Gastrocnemius medialis (tissue), 4 donors: Measurements from ENCODE around the gene NEO1. TPM values are rescaled to one million over a fixed set of nuclear protein-coding genes. Genes with fewer than 3 reads are reported as not detected.

Experiments
- ATAC-seq, 2 donors: fragments of 150-250 bp; one replicate each; pipeline ENCODE4 v1.9.1; 2016
- DNase-seq, 2 donors: peaks; one replicate each; pipeline ENCODE4 v3.0.0-alpha.2; 2019
- H3K27ac ChIP-seq, 4 donors: fragments of 200-600 bp; sonication (generic); 1 replicate in 1 of 4; 2 replicates in 3 of 4; pipeline ENCODE4 v1.5.1; 2016 to 2018; ENCODE audit warnings: mild to moderate bottlenecking in 2 of 4, moderate library complexity in 1 of 4
- H3K27me3 ChIP-seq, 3 donors: fragments of 200-600 bp; sonication (generic) in 2 of 3; 1 replicate in 1 of 3; 2 replicates in 2 of 3; pipeline versions ENCODE4 v1.5.1 to v1.6.0; 2016 to 2019; ENCODE audit warnings: mild to moderate bottlenecking in 1 of 3, moderate library complexity in 1 of 3
- H3K36me3 ChIP-seq, 2 donors: fragments of 200-600 bp; sonication (generic) in 1 of 2; one replicate each; pipeline ENCODE4 v1.5.1; 2017 to 2018
- H3K4me1 ChIP-seq, 2 donors: fragments of 200-600 bp; sonication (generic) in 1 of 2; one replicate each; pipeline ENCODE4 v1.5.1; 2016 to 2017; ENCODE audit warnings: mild to moderate bottlenecking in 2 of 2
- H3K4me3 ChIP-seq, 4 donors: fragments of 200-600 bp; sonication (generic) in 3 of 4; 1 replicate in 1 of 4; 2 replicates in 3 of 4; pipeline ENCODE4 v1.5.1; 2016 to 2019; ENCODE audit warnings: mild to moderate bottlenecking in 2 of 4
- H3K9me3 ChIP-seq, 3 donors: fragments of 200-600 bp; sonication (generic) in 2 of 3; 1 replicate in 1 of 3; 2 replicates in 2 of 3; pipeline ENCODE4 v1.5.1; 2016 to 2019
- POLR2A ChIP-seq, 2 donors: fragments of 450-650 bp; IDR thresholded peaks; one replicate each; pipeline ENCODE4 v1.6.1; 2017; ENCODE audit warnings: antibody characterized with exemption in 2 of 2, mild to moderate bottlenecking in 2 of 2, moderate library complexity in 2 of 2
- in situ Hi-C, 4 donors: fragments of 200-750 bp; cut with MboI; loops; one replicate each; pipeline versions ENCODE4 v1.15.0 to v1.8.0; 2017; ENCODE audit warnings: low sequenced_read_pairs in 4 of 4
- intact Hi-C: fragments of 100-400 bp; cut with DNase I; formaldehyde crosslinking; loops from one replicate; pipeline ENCODE4 v1.15.1; 2023; ENCODE audit warnings: low total_unique reads
- total RNA-seq, 4 donors: library from RNA; depleted of rRNA; stranded (reverse); fragments of >200 nt; gene quantifications; one replicate each; pipeline versions ENCODE4 v1.1.0 to v1.2.3, GENCODE V29; 2016
- TF ChIP-seq, protein P1 (sequence below), 5 experiments: fragments of 450-650 bp in 3 of 5; fragments of 200-600 bp in 2 of 5; sonication (generic) in 2 of 5; IDR thresholded peaks in 4 of 5; conservative IDR thresholded peaks in 1 of 5; 1 replicate in 4 of 5; 2 replicates in 1 of 5; pipeline ENCODE4 v1.5.1; 2016 to 2019; ENCODE audit warnings: antibody characterized with exemption in 5 of 5, mild to moderate bottlenecking in 3 of 5, moderate library complexity in 3 of 5

NEO1 gene
- total RNA-seq, 4 donors from 2014 or later = 13.8 to 32.0 (median 20.3) TPM

DNA sequence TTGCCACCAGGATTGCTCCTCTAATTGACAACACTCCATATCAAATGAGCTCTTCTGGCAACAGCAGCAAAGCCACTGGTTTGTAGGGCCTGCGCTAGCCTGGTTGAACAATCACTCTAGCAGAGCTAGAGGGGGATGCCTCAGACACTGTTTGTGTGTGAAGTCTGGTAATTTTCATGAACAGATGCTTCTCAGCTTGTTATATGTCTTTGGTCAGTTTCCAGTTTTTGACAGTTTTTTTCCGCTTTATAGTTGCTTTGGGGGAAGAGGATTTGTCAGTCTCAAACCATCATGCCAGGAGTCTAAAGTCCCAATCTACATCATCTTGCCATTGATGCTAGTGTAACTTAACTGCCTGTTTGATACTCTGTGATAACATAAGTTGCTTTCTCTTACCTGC, 180.5 kb downstream of the NEO1 start:
- TF ChIP-seq POLR2A (IDR thresholded peaks at IDR 0.05) = no peak
- TF ChIP-seq, protein P1, sequence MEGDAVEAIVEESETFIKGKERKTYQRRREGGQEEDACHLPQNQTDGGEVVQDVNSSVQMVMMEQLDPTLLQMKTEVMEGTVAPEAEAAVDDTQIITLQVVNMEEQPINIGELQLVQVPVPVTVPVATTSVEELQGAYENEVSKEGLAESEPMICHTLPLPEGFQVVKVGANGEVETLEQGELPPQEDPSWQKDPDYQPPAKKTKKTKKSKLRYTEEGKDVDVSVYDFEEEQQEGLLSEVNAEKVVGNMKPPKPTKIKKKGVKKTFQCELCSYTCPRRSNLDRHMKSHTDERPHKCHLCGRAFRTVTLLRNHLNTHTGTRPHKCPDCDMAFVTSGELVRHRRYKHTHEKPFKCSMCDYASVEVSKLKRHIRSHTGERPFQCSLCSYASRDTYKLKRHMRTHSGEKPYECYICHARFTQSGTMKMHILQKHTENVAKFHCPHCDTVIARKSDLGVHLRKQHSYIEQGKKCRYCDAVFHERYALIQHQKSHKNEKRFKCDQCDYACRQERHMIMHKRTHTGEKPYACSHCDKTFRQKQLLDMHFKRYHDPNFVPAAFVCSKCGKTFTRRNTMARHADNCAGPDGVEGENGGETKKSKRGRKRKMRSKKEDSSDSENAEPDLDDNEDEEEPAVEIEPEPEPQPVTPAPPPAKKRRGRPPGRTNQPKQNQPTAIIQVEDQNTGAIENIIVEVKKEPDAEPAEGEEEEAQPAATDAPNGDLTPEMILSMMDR (IDR thresholded peaks at IDR 0.05 in 4 of 5, conservative IDR thresholded peaks at IDR 0.05 in 1 of 5) = no peak
- in situ Hi-C loops = loop anchor here in 1 of 4 donors (25.0 kb wide), 1 partner anchor 445 kb away; the partner anchor contains the start of gene ADPGK
- DNase-seq (no peak), ATAC-seq (no peak)
- H3K4me3 ChIP-seq = no peak overlapping the region
- H3K27me3 ChIP-seq = no peaks in the 10 kb centered on the region
- no peak overlapping the region for H3K27ac ChIP-seq
- no peaks in the 10 kb centered on the region for H3K36me3 ChIP-seq
- H3K9me3 ChIP-seq = no peaks in the 10 kb centered on the region
- peaks cover 0 to 11% of the 10 kb centered on the region in 2 donors for H3K4me1 ChIP-seq
- intact Hi-C loops = no loop called here

DNA sequence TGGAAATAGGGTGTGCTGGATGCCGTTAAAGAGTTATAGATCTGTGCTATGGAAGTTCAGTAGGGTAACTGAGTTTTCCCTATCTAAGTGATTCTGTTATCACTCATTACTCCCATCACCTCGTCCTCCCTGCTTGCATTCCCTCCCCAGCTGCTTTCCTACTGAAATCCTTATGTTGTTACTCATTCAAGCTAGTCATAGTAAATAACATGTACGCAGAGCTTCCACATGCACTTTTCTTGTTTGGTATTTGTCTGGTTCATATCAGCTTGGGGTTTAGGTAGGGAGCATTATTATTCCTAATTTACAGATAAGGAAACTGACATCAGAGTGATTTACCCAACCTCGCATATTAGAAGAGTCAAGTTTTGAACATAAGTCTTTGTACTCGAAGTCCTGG, 181.4 kb downstream of the NEO1 start:
- Histone ChIP-seq H3K9me3 (no peaks in the 10 kb centered on the region), H3K4me1 (peaks cover 0 to 6% of the 10 kb centered on the region in 2 donors), H3K27ac (no peak overlapping the region), H3K27me3 (no peaks in the 10 kb centered on the region), H3K4me3 (no peak overlapping the region), H3K36me3 (no peaks in the 10 kb centered on the region)
- TF ChIP-seq, protein P1 (IDR thresholded peaks at IDR 0.05 in 4 of 5, conservative IDR thresholded peaks at IDR 0.05 in 1 of 5) = no peak
- TF ChIP-seq POLR2A (IDR thresholded peaks at IDR 0.05) = no peak
- no peak for ATAC-seq
- no peak for DNase-seq
- intact Hi-C loops (no loop called here), in situ Hi-C loops (loop anchor here in 1 of 4 donors (25.0 kb wide), 1 partner anchor 446 kb away; the partner anchor contains the start of gene ADPGK)

DNA sequence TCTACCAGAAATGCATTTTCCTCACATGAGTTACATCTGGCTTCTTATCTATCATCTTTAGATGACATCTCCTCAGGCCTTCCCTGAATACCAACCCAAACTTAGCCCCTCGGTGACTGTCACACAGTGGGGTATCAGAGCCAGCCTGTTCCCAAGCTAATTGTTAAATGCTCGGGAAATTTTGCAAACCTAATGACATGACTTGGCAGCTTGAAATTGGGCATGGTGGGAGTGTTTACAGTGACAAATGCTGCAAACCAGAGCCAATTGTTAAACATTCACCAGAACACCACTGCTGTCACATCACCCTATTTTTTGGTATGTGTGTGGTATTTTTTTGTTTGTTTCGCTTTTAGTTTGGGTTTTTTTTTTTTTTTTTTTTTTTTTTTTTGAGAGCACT, 185.6 kb downstream of the NEO1 start:
- Histone ChIP-seq H3K4me1 (no peaks in the 10 kb centered on the region), H3K36me3 (no peaks in the 10 kb centered on the region), H3K9me3 (no peaks in the 10 kb centered on the region), H3K27me3 (no peaks in the 10 kb centered on the region), H3K27ac (no peak overlapping the region), H3K4me3 (no peak overlapping the region)
- intact Hi-C loops = no loop called here
- ATAC-seq (no peak), DNase-seq (no peak)
- TF ChIP-seq POLR2A (IDR thresholded peaks at IDR 0.05) = no peak
- TF ChIP-seq, protein P1 (IDR thresholded peaks at IDR 0.05 in 4 of 5, conservative IDR thresholded peaks at IDR 0.05 in 1 of 5) = no peak
- in situ Hi-C loops = loop anchor here in 1 of 4 donors (25.0 kb wide), 1 partner anchor 451 kb away; the partner anchor contains the start of gene ADPGK

DNA sequence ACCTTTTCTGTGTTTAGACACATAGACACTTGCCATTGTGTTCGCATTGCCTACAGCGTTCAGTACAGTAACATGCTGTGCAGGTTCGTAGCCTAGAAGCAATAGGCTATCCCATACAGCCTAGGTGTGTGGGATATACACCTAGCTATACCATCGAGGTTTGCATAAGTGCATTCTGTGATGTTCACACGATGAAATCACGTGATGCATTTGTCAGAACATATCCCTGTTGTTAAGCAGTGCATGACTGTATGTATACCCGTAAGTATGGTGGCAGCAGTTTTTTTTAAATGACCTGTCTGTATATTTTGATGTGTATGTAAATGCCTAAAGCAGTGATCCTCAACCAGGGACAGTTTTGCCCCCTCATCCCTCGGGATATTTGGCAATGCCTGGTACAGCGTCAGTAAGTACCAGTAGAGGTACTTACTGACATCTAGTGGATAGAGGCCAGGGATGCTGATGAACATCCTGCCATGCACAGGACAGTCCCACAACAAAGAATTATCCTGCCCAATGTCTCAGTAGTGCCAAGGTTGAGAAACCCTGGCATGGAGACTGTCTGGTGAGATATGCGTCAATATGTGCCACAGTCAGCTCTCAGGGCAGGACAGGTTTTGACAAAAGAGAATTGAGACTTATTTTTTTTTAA, 187.4 kb downstream of the NEO1 start:
- no peaks in the 10 kb centered on the region for H3K27me3 ChIP-seq

More for the DNA sequence above, 187.4 kb downstream of the NEO1 start:
- no peaks in the 10 kb centered on the region for H3K36me3 ChIP-seq
- in situ Hi-C loops (loop anchor here in 1 of 4 donors (25.0 kb wide), 1 partner anchor 452 kb away; the partner anchor contains the start of gene ADPGK), intact Hi-C loops (no loop called here)
- no peaks in the 10 kb centered on the region for H3K9me3 ChIP-seq
- no peak for TF ChIP-seq POLR2A (IDR thresholded peaks at IDR 0.05)
- TF ChIP-seq, protein P1 (IDR thresholded peaks at IDR 0.05 in 4 of 5, conservative IDR thresholded peaks at IDR 0.05 in 1 of 5) = no peak
- no peak overlapping the region for H3K27ac ChIP-seq
- DNase-seq (no peak), ATAC-seq (peak in 1 of 2 donors; percentile 58)
- no peaks in the 10 kb centered on the region for H3K4me1 ChIP-seq
- H3K4me3 ChIP-seq = no peak overlapping the region
